NCI-H1694 (cell line): ENCODE data around the gene EVA1C.
A peak's percentile ranks its signal among the peaks of the same experiment; 100 is the strongest.
"Not testable (repeated sequence)": the region's sequence is repeated elsewhere in the genome, so short reads cannot be mapped to it uniquely, and the experiment has no call there.

Source experiments
- DNase-seq: peaks from one replicate; lab custom pipeline; 2025; lab: John Stamatoyannopoulos, UW

Gene EVA1C, protein sequence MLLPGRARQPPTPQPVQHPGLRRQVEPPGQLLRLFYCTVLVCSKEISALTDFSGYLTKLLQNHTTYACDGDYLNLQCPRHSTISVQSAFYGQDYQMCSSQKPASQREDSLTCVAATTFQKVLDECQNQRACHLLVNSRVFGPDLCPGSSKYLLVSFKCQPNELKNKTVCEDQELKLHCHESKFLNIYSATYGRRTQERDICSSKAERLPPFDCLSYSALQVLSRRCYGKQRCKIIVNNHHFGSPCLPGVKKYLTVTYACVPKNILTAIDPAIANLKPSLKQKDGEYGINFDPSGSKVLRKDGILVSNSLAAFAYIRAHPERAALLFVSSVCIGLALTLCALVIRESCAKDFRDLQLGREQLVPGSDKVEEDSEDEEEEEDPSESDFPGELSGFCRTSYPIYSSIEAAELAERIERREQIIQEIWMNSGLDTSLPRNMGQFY

DNA sequence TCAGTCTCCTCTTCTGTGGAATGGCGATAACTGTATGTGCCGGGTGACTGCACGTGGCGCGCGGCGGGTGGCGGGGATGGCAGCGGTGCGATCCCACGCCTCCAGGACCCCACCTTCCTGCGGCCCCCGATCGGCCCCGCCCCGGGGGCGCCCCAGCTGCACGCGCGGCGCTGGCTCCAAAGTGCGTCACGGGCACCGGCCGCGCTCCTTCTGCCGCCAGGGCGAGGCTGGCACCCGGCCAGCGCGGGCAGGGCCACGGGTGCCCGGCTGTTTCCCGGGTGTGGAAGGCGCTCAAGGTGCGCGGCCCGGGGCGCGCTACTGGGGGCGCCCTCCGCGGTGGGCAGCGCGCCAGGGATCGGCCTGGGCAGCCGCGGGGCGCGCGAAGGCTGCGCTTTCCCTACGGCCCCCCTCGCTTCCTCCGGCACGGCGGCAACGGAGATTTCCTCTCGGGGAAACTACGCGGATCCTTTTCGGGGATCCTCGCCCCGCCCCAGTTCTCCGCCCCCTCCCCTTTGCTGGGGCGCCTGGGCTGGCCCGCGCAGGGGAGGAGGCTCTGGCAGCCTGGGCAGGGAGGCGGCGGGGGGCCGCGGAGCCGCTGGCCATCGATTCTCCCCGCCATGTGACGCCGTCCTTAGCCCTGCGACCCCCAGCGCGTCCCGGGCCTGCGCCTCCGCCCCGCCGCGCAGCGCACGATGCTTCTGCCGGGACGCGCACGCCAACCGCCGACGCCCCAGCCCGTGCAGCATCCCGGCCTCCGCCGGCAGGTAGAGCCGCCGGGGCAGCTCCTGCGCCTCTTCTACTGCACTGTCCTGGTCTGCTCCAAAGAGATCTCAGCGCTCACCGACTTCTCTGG, at the start of gene EVA1C:
Gene EVA1C, plus strand, starts transcription at position 545 of the 853 bp plus-strand sequence. Its CDS starts 148 bp downstream, at position 693.
- peak; percentile 61 for DNase-seq

DNA sequence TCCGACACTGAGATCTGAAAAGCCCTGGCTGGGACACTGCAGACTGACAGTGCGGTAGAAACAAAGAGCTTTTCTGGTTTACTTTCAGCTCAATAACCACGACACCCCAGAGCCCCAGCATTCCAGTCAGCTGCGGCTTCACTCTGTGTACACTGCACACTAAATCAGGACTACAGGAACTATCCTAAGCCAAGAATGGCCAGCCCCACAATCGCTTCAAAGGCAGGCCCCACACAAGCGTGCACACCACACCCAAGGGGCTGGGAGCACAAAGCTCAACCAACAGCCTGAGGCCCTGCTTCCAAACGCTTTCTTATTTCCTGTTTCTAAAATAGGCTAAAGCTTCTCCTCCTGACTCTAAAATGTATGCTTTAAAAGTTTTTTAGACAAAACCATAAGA, 48.1 kb upstream of the EVA1C start:
- DNase-seq = no peak

DNA sequence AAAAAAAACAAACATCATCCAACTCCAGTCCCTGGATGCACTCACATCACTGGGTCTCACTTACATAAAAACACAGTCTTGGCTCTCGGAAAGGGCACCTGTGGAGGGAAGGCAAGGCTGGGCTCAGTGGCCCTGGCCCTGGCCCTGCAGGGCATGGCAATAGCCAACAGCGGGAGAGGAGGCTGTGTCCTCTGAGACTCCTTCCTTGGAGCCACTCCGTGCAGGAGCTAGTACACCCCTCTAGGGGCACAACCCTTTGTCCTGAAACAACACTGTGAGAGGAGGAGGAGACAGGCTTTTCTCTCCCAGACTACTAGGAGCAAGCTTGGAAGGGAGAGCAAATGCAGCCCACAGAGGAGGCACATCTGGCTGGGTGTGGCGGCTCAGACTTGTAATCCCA, 47.7 kb upstream of the EVA1C start:
- DNase-seq = no peak

DNA sequence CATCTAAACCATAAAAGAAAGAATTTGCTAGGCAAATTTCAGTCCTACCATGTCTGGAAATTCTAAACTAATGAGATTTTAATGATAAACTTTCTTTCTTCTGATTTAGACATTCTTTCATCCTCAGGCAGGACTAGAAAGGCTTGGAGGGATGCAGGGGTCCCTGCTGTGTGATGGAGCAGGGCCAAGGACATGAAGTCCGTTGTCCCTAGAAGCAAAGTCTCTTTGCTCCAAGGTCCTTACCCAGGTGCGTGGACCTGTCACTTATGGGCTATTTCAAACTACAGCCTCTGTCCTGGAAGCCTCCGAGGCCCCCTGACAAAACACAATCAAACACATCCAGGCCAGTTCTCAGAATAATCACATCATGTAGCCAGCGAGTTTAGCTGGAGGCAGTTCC, 46.3 kb upstream of the EVA1C start:
- DNase-seq = no peak

DNA sequence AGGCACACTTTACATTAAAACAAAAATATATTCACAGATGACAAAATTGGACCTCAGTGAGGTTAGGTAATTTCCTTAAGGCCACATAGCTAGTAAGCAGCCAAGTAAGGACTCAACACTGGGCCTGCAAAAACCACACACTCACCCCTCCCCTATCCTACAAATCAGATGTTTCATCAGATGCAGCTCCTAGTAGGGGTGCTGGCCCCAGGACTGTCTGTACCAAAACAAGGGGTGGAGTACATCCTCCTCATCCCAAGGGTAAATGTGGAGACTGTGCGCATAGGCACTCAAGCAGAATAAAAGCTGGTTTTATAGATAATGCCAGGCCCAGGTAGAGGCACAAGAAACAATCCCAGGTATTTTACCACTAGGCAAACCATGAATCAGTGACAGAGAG, 45.3 kb upstream of the EVA1C start:
- no peak for DNase-seq

DNA sequence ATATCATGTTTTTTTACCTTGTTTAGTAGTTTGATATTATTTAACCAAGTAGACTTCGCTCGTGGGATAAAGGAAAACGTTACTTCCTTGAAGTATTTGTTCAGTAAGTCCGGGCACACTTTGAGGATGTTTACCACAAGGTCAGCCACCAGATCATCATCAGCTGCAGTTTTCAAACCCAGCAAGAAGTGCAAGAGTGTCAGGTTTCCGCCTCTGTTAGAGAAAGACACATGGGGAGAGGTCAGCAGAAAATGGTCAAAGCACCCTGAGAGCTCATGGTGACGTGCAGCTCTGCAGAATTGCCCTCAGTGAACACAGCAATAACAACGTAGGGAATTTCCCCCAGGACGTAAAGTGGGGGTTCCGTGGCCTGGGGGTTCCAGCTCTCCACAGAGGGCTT, 44.1 kb upstream of the EVA1C start:
- DNase-seq = no peak

DNA sequence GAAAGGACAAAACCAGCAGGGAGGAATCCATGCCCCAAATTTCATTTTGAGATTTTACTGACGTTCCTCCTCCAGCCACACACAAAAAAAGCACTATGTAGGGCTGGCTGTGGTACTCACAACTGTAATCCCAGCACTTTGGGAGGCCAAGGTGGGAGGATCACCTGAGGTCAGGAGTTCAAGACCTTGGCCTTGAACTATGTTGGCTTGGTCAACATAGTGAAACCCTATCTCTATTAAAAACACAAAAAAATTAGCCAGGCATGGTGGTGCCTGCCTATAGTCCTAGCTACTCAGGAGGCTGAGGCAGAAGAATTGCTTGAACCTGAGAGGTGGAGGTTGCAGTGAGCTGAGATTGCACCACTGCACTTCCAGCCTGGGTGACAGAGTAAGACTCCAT, 43.5 kb upstream of the EVA1C start:
- DNase-seq = not testable (repeated sequence)

DNA sequence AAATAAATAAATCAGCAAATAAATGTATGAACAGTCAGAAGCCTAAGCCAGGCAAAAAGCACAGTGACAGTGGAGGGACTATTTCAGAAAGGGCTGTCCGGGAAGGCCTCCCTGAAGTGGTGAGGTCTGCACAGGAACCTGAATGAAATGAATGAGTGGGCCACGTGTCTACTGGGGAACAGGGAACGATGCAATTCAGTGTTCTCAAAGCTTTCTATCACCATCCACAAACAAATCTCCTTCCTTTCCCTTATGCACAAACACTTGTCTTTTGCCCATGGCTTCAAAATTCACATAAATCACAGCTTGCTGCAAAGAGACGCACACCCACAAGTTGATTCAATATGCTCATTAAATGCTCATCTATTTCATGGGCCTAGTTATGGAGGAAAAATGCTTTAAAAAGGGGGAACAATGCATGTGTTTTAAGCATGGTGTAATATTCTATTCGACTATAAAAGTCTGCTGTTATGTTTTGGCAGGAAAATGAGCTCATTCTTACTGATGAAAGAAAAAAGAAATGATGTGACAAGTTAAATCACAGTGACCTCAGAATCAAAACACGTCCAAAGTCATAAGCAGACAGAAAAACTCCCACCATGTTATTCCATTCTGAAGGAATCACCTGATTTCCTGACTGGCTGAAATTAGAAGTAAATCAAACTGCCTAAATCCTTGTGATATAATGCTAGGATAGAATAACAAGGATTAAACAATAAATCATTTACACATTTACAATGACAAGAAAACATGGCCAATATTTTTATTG, 41.3 kb upstream of the EVA1C start:
- DNase-seq = no peak

DNA sequence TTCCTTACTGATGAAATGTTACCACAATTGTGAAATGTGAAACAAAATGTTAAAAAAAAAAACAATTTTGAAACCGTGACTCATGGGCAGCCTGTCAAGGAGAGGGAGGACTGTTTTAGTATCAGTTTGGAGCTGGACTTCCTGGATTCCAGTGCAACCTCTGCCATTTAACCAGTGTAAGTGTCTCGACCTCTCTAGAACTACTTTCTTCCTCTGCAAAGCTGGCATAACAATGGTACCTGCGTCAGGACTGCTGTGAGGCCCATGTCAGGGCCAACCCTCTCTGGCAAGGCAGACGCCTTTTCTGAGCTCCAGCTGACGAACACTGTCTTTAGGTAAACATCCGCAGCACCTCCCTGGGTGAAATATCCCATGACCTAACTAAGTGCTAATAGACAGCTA, 40.6 kb upstream of the EVA1C start:
- DNase-seq = no peak

DNA sequence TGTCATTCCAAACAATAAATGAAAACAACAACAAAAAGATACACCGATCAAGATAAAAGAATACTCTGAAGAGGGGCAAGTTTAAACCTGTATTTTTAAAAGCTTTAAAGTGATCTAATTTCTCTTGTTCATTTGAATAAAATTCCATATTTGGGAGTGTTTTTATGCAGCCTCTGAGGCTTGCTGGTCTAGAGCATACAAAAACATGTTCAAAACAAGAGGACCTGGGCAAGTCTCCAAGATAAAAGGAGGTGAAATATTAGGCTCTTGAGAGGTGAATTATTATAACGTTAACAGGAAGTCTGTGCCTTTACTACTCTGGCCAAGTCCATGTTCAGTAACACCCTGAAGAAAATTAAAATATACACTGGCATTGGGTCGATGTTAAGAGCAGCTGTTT, 39.8 kb upstream of the EVA1C start:
- no peak for DNase-seq

DNA sequence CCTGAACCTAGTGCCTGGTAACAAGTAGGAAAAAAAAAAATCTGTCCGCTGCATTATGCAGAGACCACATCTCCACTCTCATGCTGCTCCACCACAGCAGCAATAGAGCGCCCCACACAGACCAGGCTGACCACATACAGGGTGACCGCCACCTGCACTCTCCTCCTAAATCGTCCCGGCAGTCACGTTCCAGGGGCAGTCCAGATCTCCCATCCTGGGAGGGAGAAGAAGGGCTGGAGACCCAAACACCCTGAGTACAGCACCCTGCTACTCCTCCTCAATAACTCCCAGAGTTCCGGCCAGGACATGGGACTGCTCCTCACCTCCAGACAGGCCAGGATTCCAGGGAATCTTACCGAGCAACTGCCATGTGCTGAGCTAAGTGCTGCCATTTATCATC, 35.0 kb upstream of the EVA1C start:
- no peak for DNase-seq

DNA sequence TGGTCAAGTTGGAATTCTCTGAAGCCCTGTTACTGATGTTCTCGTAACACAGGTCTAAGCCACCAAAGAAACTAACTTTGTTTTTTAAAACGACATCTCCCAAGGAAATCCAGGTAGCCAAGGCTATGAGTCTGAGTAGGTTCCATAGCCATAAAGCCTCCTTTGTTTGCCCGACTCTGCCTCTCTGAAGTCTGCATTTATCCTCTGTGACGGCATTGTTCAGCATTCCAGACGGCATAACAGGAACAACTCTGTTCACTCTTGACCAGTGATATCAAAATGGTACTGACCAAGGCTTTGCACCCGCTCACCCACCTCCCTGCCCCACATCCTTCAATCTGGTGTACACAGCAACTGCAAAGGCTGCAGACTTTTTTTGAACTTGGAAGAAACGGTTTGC, 34.5 kb upstream of the EVA1C start:
- DNase-seq = no peak

DNA sequence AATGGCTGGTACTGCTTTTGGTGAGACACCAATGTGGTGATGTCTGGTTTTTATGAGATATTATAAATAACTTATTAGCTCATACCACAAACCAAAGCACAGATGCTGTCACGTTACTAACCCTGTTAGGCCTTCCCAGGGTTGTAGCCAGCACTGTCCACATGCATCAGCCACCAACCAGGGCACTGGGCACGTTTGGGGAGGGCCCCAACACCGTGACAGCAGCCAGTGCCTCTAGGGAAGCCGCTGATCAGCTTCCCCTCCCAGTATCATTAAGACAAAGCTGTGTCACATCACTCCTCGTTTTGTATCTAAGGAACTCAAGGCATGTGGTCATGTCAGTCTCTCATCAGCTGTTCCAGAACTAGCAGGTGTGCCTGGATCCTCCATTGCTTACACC, 33.5 kb upstream of the EVA1C start:
- no peak for DNase-seq

DNA sequence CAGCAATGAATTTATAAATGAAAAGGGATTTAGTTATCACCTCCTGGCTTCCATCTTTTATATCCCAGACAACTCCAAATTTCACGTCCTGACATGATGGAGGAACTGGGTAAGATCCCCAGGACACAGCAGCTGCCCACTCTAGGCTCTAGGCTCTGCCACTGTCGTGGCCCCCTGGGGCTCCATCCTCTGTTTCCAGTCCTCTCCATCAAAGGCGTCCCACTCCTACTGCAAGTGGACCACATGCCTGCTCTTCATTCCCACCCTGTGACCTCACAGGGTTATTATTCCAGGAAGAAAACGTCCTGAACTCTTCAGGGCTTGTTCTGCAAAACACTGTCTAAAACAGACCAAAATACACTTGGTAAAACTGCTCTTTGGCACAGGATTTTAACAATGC, 31.6 kb upstream of the EVA1C start:
- no peak for DNase-seq

DNA sequence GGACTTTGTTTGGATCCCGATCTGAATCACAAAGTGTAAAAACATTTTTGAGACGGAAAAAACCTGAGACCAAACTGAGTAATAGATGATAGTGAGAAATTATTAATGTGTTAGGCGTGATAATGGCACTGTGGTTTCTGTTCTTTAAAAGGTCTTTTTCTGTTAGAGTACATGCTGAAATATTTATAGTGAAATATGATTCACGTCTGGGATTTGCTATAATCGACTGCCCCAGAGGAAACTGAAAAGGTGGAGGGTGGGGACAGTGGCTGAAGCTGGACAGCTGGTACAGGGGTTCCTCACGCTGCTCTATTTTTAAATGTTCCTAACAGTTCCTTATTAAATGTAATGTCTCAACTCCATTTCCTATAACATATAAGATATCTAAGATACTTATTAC, 30.9 kb upstream of the EVA1C start:
- DNase-seq = no peak

DNA sequence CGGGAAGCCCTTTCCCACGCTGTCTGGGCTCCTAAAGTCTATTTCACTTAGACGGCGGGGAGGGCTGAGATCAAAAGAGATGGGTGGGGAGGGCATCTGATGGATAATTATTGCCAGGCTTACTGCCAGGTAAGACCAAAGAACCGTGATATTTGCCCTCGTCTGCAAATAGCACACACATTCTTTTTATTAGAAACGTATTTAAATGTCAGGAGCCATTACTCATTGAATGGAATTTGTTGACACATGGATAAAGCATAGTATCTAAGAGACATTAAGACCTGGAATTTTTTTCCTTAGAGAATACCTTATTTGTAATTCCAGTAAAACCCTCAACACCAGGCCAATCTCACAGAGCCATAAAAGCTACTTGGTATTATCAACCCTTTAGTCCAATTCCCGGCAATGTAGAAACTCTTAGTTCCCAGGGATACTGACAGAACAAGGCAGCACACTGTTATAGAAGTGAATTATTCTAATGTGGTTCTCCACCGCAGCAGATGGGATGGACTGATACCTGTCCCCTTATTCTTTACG, 30.3 kb upstream of the EVA1C start:
- no peak for DNase-seq

DNA sequence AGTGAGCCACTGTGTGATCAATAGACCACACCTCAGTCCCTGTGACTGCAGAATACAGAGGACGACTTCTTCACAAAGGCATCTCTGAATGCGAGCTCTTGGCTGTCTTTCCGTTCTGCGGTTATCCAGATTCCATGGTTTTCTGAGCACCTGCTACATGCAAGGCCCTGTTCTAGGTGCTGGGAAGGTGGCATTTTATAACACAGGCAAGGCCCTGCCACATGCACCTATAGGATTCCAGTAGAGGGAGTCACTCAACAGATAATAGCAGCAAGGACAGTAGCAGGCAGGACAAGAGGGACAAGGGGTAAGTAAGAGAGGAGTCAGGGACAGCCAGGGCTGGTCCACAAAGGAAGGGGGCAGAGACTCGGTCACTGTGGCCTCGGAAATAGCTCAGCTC, 28.7 kb upstream of the EVA1C start:
- DNase-seq = no peak

DNA sequence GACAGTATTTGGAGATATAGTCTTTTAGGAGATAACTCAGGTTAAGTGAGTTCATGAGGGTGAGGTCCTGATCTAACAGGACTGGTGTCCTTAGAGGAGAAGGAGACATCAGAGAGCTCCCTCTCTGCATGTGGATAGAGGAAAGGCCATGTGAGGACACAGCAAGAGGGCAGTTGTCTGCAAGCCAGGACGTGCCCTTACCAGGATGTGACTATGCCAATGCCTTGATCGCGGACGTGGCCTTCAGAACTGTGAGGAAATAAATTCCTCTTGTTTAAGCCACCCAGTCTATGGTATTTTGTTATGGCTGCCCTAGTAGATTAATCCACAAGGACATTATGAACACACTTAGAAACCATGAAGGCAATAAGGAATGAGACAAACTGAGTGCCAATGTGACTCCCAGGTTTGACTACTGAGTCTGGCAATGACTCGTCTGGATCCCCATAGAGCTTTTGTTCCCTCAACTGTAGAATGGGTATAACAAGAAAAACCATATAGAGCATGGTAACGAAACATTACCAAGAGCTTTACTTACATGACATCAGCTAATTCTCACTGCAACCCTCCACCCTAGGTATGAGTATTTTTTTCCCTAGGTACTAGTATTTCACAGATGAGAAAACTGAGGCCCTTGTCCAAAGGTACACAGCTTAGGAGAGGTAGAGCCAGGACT, 26.2 kb upstream of the EVA1C start:
- DNase-seq = no peak

DNA sequence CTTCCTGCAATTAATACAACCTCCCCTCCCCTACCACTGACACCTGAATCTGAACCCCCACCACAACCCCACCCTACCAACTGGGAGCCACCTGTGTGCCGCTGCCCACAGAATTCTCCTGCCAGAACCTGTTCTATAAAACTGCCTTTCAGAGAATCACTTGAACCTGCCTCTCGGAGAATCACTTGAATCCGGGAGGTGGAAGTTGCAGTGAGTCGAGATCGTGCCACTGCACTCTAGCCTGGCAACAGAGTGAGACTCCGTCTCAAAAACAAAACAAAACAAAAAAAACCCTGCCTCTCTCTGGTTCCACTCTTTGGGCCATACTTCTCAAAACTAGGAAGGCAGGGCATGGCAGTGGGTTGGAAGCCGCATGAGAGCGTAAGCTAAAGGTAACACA, 25.4 kb upstream of the EVA1C start:
- DNase-seq = no peak

DNA sequence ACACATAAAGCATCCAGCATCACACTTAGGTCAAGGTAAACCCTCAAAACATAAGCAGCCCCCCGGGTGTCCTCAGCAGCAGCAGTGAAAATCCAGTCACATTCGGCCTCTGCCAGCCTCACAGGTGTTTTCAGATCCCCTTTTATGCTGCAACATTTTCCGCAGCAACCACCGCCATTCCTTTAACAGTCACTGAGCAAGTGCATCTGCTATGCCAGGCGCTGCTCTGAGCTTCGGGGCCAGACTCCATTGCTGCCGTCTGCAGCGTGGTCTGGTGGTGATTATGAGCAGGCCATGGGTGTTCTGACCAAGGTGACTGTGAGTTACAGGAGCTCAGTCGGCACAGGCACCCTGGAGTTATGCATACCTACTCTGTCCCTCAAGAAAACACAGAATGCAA, 24.2 kb upstream of the EVA1C start:
- no peak for DNase-seq

DNA sequence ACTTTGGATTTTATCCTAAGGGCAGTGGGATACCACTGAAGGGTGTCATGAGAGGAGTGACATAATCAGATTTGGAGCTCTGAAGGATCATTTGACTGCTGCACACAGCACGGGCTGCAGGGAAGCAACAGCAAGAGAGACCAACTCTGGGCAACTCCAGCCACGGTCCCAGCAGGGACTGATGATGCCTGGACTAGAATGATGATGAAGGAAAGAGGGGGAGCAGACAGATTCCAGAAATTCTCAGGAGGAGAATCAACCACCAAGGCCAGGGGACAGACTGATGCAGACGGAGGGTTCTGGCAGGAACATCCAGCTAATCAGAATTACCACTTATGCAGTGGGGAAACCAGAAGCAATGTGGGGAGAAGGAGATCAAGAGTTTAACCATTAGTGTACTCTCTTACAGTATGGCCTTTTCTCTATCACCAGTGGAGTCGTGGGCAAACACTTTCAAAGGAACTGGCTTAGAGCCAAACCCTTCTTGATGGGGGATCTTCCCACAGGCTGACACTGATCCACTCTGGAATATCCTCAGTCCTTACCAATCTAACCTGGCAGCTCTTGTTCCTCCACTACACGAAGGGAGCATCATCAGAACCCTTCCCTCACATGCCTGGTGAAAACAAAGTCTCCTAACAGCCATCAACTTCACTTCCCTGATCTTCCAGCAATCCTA, 23.0 kb upstream of the EVA1C start:
- DNase-seq = no peak
